ENCODE measurements around the gene SIGLECL1.

- TF ChIP-seq, protein P1, sequence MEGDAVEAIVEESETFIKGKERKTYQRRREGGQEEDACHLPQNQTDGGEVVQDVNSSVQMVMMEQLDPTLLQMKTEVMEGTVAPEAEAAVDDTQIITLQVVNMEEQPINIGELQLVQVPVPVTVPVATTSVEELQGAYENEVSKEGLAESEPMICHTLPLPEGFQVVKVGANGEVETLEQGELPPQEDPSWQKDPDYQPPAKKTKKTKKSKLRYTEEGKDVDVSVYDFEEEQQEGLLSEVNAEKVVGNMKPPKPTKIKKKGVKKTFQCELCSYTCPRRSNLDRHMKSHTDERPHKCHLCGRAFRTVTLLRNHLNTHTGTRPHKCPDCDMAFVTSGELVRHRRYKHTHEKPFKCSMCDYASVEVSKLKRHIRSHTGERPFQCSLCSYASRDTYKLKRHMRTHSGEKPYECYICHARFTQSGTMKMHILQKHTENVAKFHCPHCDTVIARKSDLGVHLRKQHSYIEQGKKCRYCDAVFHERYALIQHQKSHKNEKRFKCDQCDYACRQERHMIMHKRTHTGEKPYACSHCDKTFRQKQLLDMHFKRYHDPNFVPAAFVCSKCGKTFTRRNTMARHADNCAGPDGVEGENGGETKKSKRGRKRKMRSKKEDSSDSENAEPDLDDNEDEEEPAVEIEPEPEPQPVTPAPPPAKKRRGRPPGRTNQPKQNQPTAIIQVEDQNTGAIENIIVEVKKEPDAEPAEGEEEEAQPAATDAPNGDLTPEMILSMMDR (conservative IDR thresholded peaks at IDR 0.05 in 1 of 2, IDR thresholded peaks at IDR 0.05 in 1 of 2; ENCODE audit: low read depth in 1 of 2, low read length in 2 of 2), result no peak
- TF ChIP-seq EZH2 (IDR thresholded peaks at IDR 0.05; ENCODE audit: low read length, missing control alignments), result no peak
These were observed 50.4 kb downstream of the SIGLECL1 start for GRCh38 chr19:51301266-51301665.

Measured in fibroblast of lung (primary cell).